Mononuclear cell (primary cell): ENCODE results near the gene FRMD7. TPM values are rescaled to one million over a fixed set of nuclear protein-coding genes. Genes with fewer than 3 reads are reported as not detected.

Experiments used
- H3K27me3 ChIP-seq: 2 replicates; pipeline ENCODE4 v1.6.0; 2011; ENCODE audit warnings: low read length, control low read depth; ENCODE audit not compliant: insufficient read depth
- H3K4me1 ChIP-seq: 2 replicates; pipeline ENCODE4 v1.5.1; 2011; ENCODE audit warnings: mild to moderate bottlenecking, low read length, control low read depth; ENCODE audit not compliant: insufficient read depth
- H3K4me3 ChIP-seq: 2 replicates; pipeline ENCODE4 v1.5.1; 2011; ENCODE audit warnings: mild to moderate bottlenecking, low read length, moderate library complexity
- H3K9me3 ChIP-seq: 2 replicates; pipeline ENCODE4 v1.5.1; 2011; ENCODE audit warnings: low read depth, mild to moderate bottlenecking, control low read depth, low read length
- total RNA-seq: library from RNA; depleted of rRNA; stranded (reverse); fragments of >200 nt; gene quantifications from one replicate; pipeline ENCODE4 v1.2.3, GENCODE V29; 2012

The FRMD7 gene
- total RNA-seq, 1 donor, result 0.10 TPM

DNA sequence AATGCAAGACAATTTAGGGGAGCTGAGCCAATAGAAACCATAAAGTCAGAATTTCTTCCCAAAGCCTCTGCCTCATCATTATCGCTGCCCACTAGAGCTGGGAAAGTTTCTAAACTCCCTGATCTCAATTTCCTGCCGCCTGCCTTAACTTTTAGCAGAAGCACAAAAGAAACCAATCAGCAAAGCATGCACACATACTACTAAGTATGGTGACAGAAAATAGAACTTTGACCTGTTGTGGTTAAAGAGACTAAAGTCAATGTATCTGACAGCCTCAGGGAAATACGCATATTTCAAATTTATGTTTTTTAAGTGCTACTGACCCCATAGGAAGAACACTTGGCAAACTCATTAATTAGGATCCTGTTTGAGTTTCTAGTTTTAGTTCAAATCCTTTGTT, 94.7 kb downstream of the FRMD7 start:
- Histone ChIP-seq H3K4me1 (peaks cover 19% of the 10 kb centered on the region), H3K9me3 (no peaks in the 10 kb centered on the region), H3K27me3 (no peaks in the 10 kb centered on the region)

GRCh38 chrX:132031867-132032266, 96.0 kb downstream of the FRMD7 start:
- Histone ChIP-seq H3K4me1 (peaks cover 26% of the 10 kb centered on the region), H3K4me3 (no peak overlapping the region), H3K9me3 (no peaks in the 10 kb centered on the region), H3K27me3 (no peaks in the 10 kb centered on the region)

More for the DNA sequence above, 94.7 kb downstream of the FRMD7 start:
- H3K4me3 ChIP-seq, result no peak overlapping the region

DNA sequence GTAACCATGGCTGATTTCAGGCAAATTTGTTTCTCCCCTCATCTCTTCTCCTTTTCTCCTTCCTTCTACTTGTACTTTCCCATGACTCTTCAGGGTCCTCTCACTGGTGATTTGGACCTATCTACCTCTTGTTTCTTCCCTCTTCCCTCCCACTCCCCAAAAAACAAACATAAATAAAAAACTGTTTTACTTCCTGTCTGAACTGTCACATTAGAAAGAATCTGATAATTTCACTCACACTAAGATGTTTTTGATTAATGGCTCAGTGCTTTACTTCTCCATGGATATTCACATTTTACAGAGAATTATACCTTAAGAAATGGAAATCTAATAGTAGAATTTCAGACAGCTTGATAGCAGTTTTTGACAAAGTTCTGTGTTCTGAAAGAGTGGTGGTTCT, 97.6 kb downstream of the FRMD7 start:
- Histone ChIP-seq H3K4me1 (peaks cover 17% of the 10 kb centered on the region), H3K27me3 (no peaks in the 10 kb centered on the region), H3K4me3 (no peak overlapping the region), H3K9me3 (no peaks in the 10 kb centered on the region)

Other genes with a start within 250 kb of the FRMD7 start
- gene STK26, start 104.7 kb downstream of the FRMD7 start, total RNA-seq, result 49.7 TPM
- 72.9 TPM for gene RAP2C, start 91.4 kb upstream of the FRMD7 start, total RNA-seq